B cell (primary cell): ENCODE measurements around the gene WNK1. TPM values are rescaled to one million over a fixed set of nuclear protein-coding genes. Genes with fewer than 3 reads are reported as not detected.
A peak's percentile ranks its signal among the peaks of the same experiment; 100 is the strongest.

Experiments used
- ATAC-seq: fragments of 200-7000 bp; cut with Tn5 transposase; one replicate; pipeline ENCODE4 v1.10.0; 2021; ENCODE audit warnings: low read depth, mild to moderate bottlenecking, moderate number of reproducible peaks, moderate library complexity
- CTCF ChIA-PET: fragments of 350-600 bp; sonication (Branson Sonifier 250); formaldehyde crosslinking; loops from one replicate; lab custom pipeline; 2021; ENCODE audit warnings: antibody characterized with exemption, inconsistent platforms; lab: Charles Lee
- POLR2A ChIA-PET: fragments of 350-600 bp; sonication (Branson Sonifier 250); formaldehyde crosslinking; loops from one replicate; lab custom pipeline; 2021; ENCODE audit warnings: antibody characterized with exemption; lab: Charles Lee
- DNase-seq: peaks from one replicate; pipeline ENCODE4 v3.0.0; 2013
- H2AFZ ChIP-seq: 2 replicates; pipeline ENCODE4 v1.6.1; 2012; ENCODE audit warnings: mild to moderate bottlenecking, low read depth, low read length; ENCODE audit not compliant: insufficient read depth, poor library complexity, severe bottlenecking
- H3K27ac ChIP-seq, 2 donors: 1 replicate in 1 of 2; 2 replicates in 1 of 2; pipeline ENCODE4 v1.5.1; 2012 to 2013; ENCODE audit warnings: low read length in 2 of 2, mild to moderate bottlenecking in 2 of 2, moderate library complexity in 1 of 2
- H3K27me3 ChIP-seq, 4 experiments: fragments of 200-600 bp in 1 of 4; sonication (generic) in 1 of 4; replicated peaks in 1 of 4; 1 replicate in 2 of 4; 2 replicates in 2 of 4; pipeline versions ENCODE4 v1.6.1 to v1.7.0; 2013 to 2016; ENCODE audit warnings: low read length in 3 of 4, mild to moderate bottlenecking in 2 of 4, mixed read lengths in 1 of 4, moderate library complexity in 1 of 4; ENCODE audit not compliant: insufficient read depth in 4 of 4, control insufficient read depth in 3 of 4; ENCODE audit errors: control extremely low read depth in 1 of 4
- H3K36me3 ChIP-seq, 2 experiments: replicated peaks in 1 of 2; 1 replicate in 1 of 2; 2 replicates in 1 of 2; pipeline versions ENCODE4 v1.6.1 to v1.7.1; 2013; ENCODE audit warnings: low read length in 1 of 2; ENCODE audit not compliant: insufficient read depth in 2 of 2, control insufficient read depth in 1 of 2; ENCODE audit errors: control extremely low read depth in 1 of 2, extremely low read depth in 1 of 2
- H3K4me1 ChIP-seq, 2 donors: fragments of 200-600 bp in 1 of 2; sonication (generic) in 1 of 2; 1 replicate in 1 of 2; 2 replicates in 1 of 2; pipeline versions ENCODE4 v1.5.1 to v1.6.1; 2013 to 2017; ENCODE audit warnings: low read length in 2 of 2; ENCODE audit not compliant: control insufficient read depth in 2 of 2, insufficient read depth in 2 of 2
- H3K4me2 ChIP-seq: replicated peaks from 2 replicates; pipeline ENCODE3; 2012; ENCODE audit warnings: mild to moderate bottlenecking, low read depth, low read length; ENCODE audit not compliant: poor library complexity, severe bottlenecking
- H3K4me3 ChIP-seq, 5 experiments: fragments of 200-600 bp in 1 of 5; sonication (generic) in 1 of 5; 1 replicate in 3 of 5; 2 replicates in 2 of 5; pipeline versions ENCODE4 v1.5.1 to v1.7.0; 2011 to 2016; ENCODE audit warnings: low read length in 4 of 5, mild to moderate bottlenecking in 4 of 5, low read depth in 2 of 5, control low read depth in 1 of 5, moderate library complexity in 1 of 5; ENCODE audit not compliant: insufficient read depth in 1 of 5; ENCODE audit errors: control extremely low read depth in 1 of 5, extremely low read depth in 1 of 5
- H3K79me2 ChIP-seq: fragments of 200-600 bp; sonication (generic); one replicate; pipeline ENCODE4 v1.6.0; 2016; ENCODE audit warnings: low read length; ENCODE audit not compliant: control insufficient read depth, insufficient read depth
- H3K9ac ChIP-seq: fragments of 200-600 bp; sonication (generic); 2 replicates; pipeline ENCODE4 v1.6.1; 2017; ENCODE audit warnings: mild to moderate bottlenecking, low read length, moderate library complexity
- H3K9me3 ChIP-seq, 3 donors: one replicate each; pipeline versions ENCODE4 v1.6.1 to v1.7.1; 2013; ENCODE audit warnings: low read length in 2 of 3; ENCODE audit not compliant: control insufficient read depth in 2 of 3, insufficient read depth in 1 of 3; ENCODE audit errors: control extremely low read depth in 1 of 3
- H4K20me1 ChIP-seq: 2 replicates; pipeline ENCODE4 v1.6.0; 2012; ENCODE audit warnings: mild to moderate bottlenecking, low read length; ENCODE audit not compliant: insufficient read depth, control insufficient read depth, poor library complexity, severe bottlenecking
- H3K27ac Mint-ChIP-seq: one replicate; pipeline ENCODE4 v1.8.0; 2021; ENCODE audit warnings: mixed read lengths
- H3K27me3 Mint-ChIP-seq: one replicate; pipeline ENCODE4 v1.8.0; 2021; ENCODE audit warnings: mixed read lengths
- H3K4me1 Mint-ChIP-seq: one replicate; pipeline ENCODE4 v1.8.0; 2021; ENCODE audit warnings: mixed read lengths
- H3K4me3 Mint-ChIP-seq: one replicate; pipeline ENCODE4 v1.8.0; 2021; ENCODE audit warnings: mixed read lengths
- H3K9me3 Mint-ChIP-seq: one replicate; pipeline ENCODE4 v1.8.0; 2022; ENCODE audit warnings: mixed read lengths; ENCODE audit not compliant: insufficient read depth
- CTCF ChIP-seq: fragments of 200-600 bp; IDR thresholded peaks from one replicate; pipeline ENCODE4 v1.8.0; 2022; ENCODE audit warnings: antibody characterized with exemption, mild to moderate bottlenecking
- EZH2 ChIP-seq: IDR thresholded peaks from 2 replicates; pipeline ENCODE4 v1.6.1; 2012; ENCODE audit warnings: borderline replicate concordance, low read depth, mild to moderate bottlenecking, moderate library complexity, low read length; ENCODE audit not compliant: insufficient read depth, poor library complexity, severe bottlenecking
- WGBS: methylation state at CpG from one replicate; pipeline ENCODE4 v1.1.5; 2013; ENCODE audit warnings: missing lambda C conversion rate; ENCODE audit not compliant: insufficient coverage; 5-methylcytosine and 5-hydroxymethylcytosine counted together
- intact Hi-C: fragments of 100-400 bp; cut with micrococcal nuclease; formaldehyde crosslinking; loops from one replicate; pipeline ENCODE4 v1.10.0; 2022
- polyA plus RNA-seq: library from polyadenylated mRNA; depleted of rRNA; stranded (reverse); fragments of >200 nt; gene quantifications from 2 replicates; pipeline ENCODE4 v1.2.3, GENCODE V29; 2012
- total RNA-seq, 2 donors: library from RNA; stranded (reverse); fragments of 120-200 nt in 1 of 2; gene quantifications; 1 replicate in 1 of 2; 2 replicates in 1 of 2; pipeline versions ENCODE4 v1.2.3 to v1.2.4, GENCODE V29; 2013 to 2022

Gene WNK1
- total and polyA plus RNA-seq, 2 donors (not counting 1 experiment from before 2014, with no cell fraction given), result 43.9 to 188 TPM

- peaks cover 8 to 68% of the 10 kb centered on the region in 2 experiments for H3K36me3 ChIP-seq
Observed at GRCh38 chr12:916240-916639, 163.9 kb downstream of the WNK1 start.

More at GRCh38 chr12:916240-916639, 163.9 kb downstream of the WNK1 start:
- no peaks in the 10 kb centered on the region for H3K9me3 Mint-ChIP-seq
- TF ChIP-seq EZH2 (no peak), CTCF (no peak)
- no peaks in the 10 kb centered on the region for H3K9me3 ChIP-seq
- DNase-seq (peak; percentile 32), ATAC-seq (peak; percentile 62)
- H3K27me3 Mint-ChIP-seq, result no peaks in the 10 kb centered on the region
- no peak overlapping the region for H3K4me3 ChIP-seq
- ChIA-PET CTCF (interaction anchor here (1.2 to 1.5 kb wide), 2 partner anchors 31 to 42 kb away, joined by 3 read pairs; no protein-coding TSS in a partner anchor), POLR2A (no interaction called here)
- no peaks in the 10 kb centered on the region for H4K20me1 ChIP-seq
- peaks cover 13% of the 10 kb centered on the region for H3K4me1 Mint-ChIP-seq
- intact Hi-C loops, result no loop called here
- no peaks in the 10 kb centered on the region for H3K79me2 ChIP-seq
- H3K27ac Mint-ChIP-seq, result peak overlapping the region; percentile 85
- H3K27me3 ChIP-seq, result no peaks in the 10 kb centered on the region
- no peak overlapping the region for H3K9ac ChIP-seq
- peak overlapping the region; percentile 53 for H3K4me2 ChIP-seq
- peak overlapping the region; percentile 31 for H2AFZ ChIP-seq
- peaks cover 0 to 6% of the 10 kb centered on the region in 2 donors for H3K4me1 ChIP-seq
- H3K27ac ChIP-seq, result peak overlapping the region; percentile 7 to 41
- WGBS, result 62% methylated on average over 26 of the region's 27 CpGs
- peak overlapping the region; percentile 74 for H3K4me3 Mint-ChIP-seq
